IMR-90 (cell line): Measurements from ENCODE around the gene TRAPPC2L. TPM values are rescaled to one million over a fixed set of nuclear protein-coding genes. Genes with fewer than 3 reads are reported as not detected.

Source experiments
- ATAC-seq: fragments of 200-7000 bp; cut with Tn5 transposase; 2 replicates; pipeline ENCODE4 v1.9.1; 2020; ENCODE audit warnings: low read depth, mild to moderate bottlenecking, moderate library complexity
- BruUV-seq: library from RNA; stranded (reverse); fragments of 400-500 nt; replicated peaks from 2 replicates; lab custom pipeline; 2021; lab: Mats Ljungman, UMichigan
- CTCF ChIA-PET: fragments of 300-600 bp; formaldehyde crosslinking; extraction: SDS; loops from one replicate; lab custom pipeline; 2021; ENCODE audit warnings: antibody characterized with exemption; lab: Yijun Ruan, JAX
- POLR2A ChIA-PET: fragments of 300-600 bp; sonication (Branson Sonifier 250); formaldehyde crosslinking; loops from one replicate; lab custom pipeline; 2022; ENCODE audit warnings: antibody characterized with exemption; ENCODE audit not compliant: unreplicated experiment; lab: Charles Lee
- DNase-seq: peaks from one replicate; pipeline ENCODE4 v3.0.0; 2013
- H2AFZ ChIP-seq: replicated peaks from 2 replicates; pipeline ENCODE3; 2013; ENCODE audit warnings: low read length, mild to moderate bottlenecking; ENCODE audit not compliant: poor library complexity
- H2AK5ac ChIP-seq: 2 replicates; pipeline ENCODE4 v1.6.1; 2013; ENCODE audit warnings: low read depth, low read length, inconsistent platforms
- H2AK9ac ChIP-seq: replicated peaks from 2 replicates; pipeline ENCODE3; 2013; ENCODE audit warnings: mild to moderate bottlenecking, low read depth, low read length, moderate library complexity; ENCODE audit not compliant: poor library complexity
- H2BK120ac ChIP-seq: 2 replicates; pipeline ENCODE4 v1.6.1; 2013; ENCODE audit warnings: low read depth, low read length, inconsistent platforms
- H2BK15ac ChIP-seq: 3 replicates; pipeline ENCODE4 v1.6.1; 2013; ENCODE audit warnings: low read depth, low read length, inconsistent platforms
- H2BK20ac ChIP-seq: 2 replicates; pipeline ENCODE4 v1.6.1; 2013; ENCODE audit warnings: low read depth, mild to moderate bottlenecking, inconsistent platforms, low read length, moderate library complexity
- H2BK5ac ChIP-seq: 2 replicates; pipeline ENCODE4 v1.6.1; 2013; ENCODE audit warnings: mild to moderate bottlenecking, low read depth, low read length, inconsistent platforms; ENCODE audit not compliant: poor library complexity, severe bottlenecking
- H3K14ac ChIP-seq: replicated peaks from 2 replicates; pipeline ENCODE4 v1.6.1; 2013; ENCODE audit warnings: low read depth, low read length, inconsistent platforms
- H3K18ac ChIP-seq: 2 replicates; pipeline ENCODE4 v1.6.1; 2013; ENCODE audit warnings: low read depth, low read length, control low read depth
- H3K23ac ChIP-seq: 2 replicates; pipeline ENCODE4 v1.6.1; 2013; ENCODE audit warnings: low read depth, low read length, inconsistent platforms
- H3K27ac ChIP-seq: 2 replicates; pipeline ENCODE4 v1.5.1; 2013; ENCODE audit warnings: mild to moderate bottlenecking, control low read depth, low read length; ENCODE audit not compliant: insufficient read depth
- H3K27me3 ChIP-seq: 2 replicates; pipeline ENCODE4 v1.6.1; 2013; ENCODE audit warnings: low read length; ENCODE audit not compliant: control insufficient read depth, insufficient read depth
- H3K36me3 ChIP-seq: 2 replicates; pipeline ENCODE4 v1.6.1; 2013; ENCODE audit warnings: low read length, mixed read lengths; ENCODE audit not compliant: control insufficient read depth, insufficient read depth
- H3K4ac ChIP-seq: 2 replicates; pipeline ENCODE4 v1.6.1; 2013; ENCODE audit warnings: low read depth, low read length, inconsistent platforms
- H3K4me1 ChIP-seq: 2 replicates; pipeline ENCODE4 v1.6.1; 2013; ENCODE audit warnings: low read length, mixed read lengths; ENCODE audit not compliant: control insufficient read depth, insufficient read depth
- H3K4me2 ChIP-seq: 2 replicates; pipeline ENCODE4 v1.6.1; 2013; ENCODE audit warnings: low read depth, mild to moderate bottlenecking, control low read depth, low read length, moderate library complexity
- H3K4me3 ChIP-seq: 2 replicates; pipeline ENCODE4 v1.5.1; 2013; ENCODE audit warnings: low read depth, mild to moderate bottlenecking, control low read depth, low read length, moderate library complexity; ENCODE audit not compliant: insufficient read depth
- H3K56ac ChIP-seq: 2 replicates; pipeline ENCODE4 v1.6.1; 2013; ENCODE audit warnings: low read length, inconsistent platforms; ENCODE audit not compliant: insufficient read depth; ENCODE audit errors: extremely low read depth
- H3K79me1 ChIP-seq, 2 experiments: 2 replicates each; pipeline ENCODE4 v1.6.1; 2013; ENCODE audit warnings: low read length in 2 of 2, inconsistent platforms in 1 of 2, low read depth in 1 of 2
- H3K9ac ChIP-seq: 2 replicates; pipeline ENCODE4 v1.6.1; 2013; ENCODE audit warnings: low read depth, low read length, control low read depth
- H3K9me1 ChIP-seq: 2 replicates; pipeline ENCODE4 v1.6.1; 2013; ENCODE audit warnings: low read length, inconsistent platforms; ENCODE audit not compliant: insufficient read depth
- H3K9me3 ChIP-seq: 2 replicates; pipeline ENCODE4 v1.6.1; 2013; ENCODE audit warnings: low read length; ENCODE audit not compliant: control insufficient read depth, insufficient read depth
- H4K20me1 ChIP-seq: 2 replicates; pipeline ENCODE4 v1.6.1; 2013; ENCODE audit warnings: low read length, inconsistent platforms; ENCODE audit not compliant: insufficient read depth
- H4K5ac ChIP-seq: 2 replicates; pipeline ENCODE4 v1.6.1; 2013; ENCODE audit warnings: mild to moderate bottlenecking, low read depth, low read length, control low read depth
- H4K8ac ChIP-seq, 2 experiments: 2 replicates each; pipeline ENCODE4 v1.6.1; 2013; ENCODE audit warnings: low read depth in 2 of 2, low read length in 2 of 2, control low read depth in 1 of 2, inconsistent platforms in 1 of 2
- H4K91ac ChIP-seq: 2 replicates; pipeline ENCODE4 v1.6.1; 2013; ENCODE audit warnings: low read depth, low read length, inconsistent platforms; ENCODE audit not compliant: insufficient read depth
- BHLHE40 ChIP-seq: fragments of 150-350 bp; IDR thresholded peaks from 2 replicates; pipeline ENCODE4 v1.6.1; 2016; ENCODE audit warnings: mild to moderate bottlenecking, low read depth, low read length
- MAZ ChIP-seq: IDR thresholded peaks from 2 replicates; pipeline ENCODE4 v1.6.1; 2012; ENCODE audit warnings: low read depth, mild to moderate bottlenecking, low read length, improper control_type of control experiment, moderate library complexity, borderline replicate concordance
- SMC3 ChIP-seq: fragments of 150-350 bp; IDR thresholded peaks from 2 replicates; pipeline ENCODE4 v1.6.1; 2016; ENCODE audit warnings: low read depth, mild to moderate bottlenecking, antibody characterized with exemption, low read length, moderate library complexity
- WGBS, 2 experiments: methylation state at CpG; one replicate each; pipeline versions ENCODE4 v1.1.5 to v1.1.7; 2013; ENCODE audit warnings: missing lambda C conversion rate in 2 of 2; ENCODE audit not compliant: insufficient read length in 1 of 2; ENCODE audit errors: extremely low coverage in 2 of 2; 5-methylcytosine and 5-hydroxymethylcytosine counted together
- dilution Hi-C: fragments of 300-500 bp; cut with HindIII; formaldehyde crosslinking; loops from one replicate; pipeline ENCODE4 v1.14.3; 2018; ENCODE audit warnings: low sequenced_read_pairs; ENCODE audit not compliant: unreplicated experiment
- in situ Hi-C: fragments of 300-500 bp; cut with MboI; formaldehyde crosslinking; loops from 3 replicates; pipeline ENCODE4 v1.14.3; 2019; ENCODE audit warnings: low sequenced_read_pairs, inconsistent platforms, mixed read lengths
- intact Hi-C: fragments of 100-400 bp; cut with micrococcal nuclease; formaldehyde crosslinking; loops from 2 replicates; pipeline ENCODE4 v1.10.0; 2022
- polyA plus RNA-seq, 3 experiments: library from polyadenylated mRNA; depleted of rRNA; stranded (reverse); fragments of >200 nt; gene quantifications; 2 replicates each; pipeline ENCODE4 v1.2.3, GENCODE V29; 2012; ENCODE audit warnings: low replicate concordance in 1 of 3
- total RNA-seq: library from RNA; depleted of rRNA; stranded (reverse); fragments of >200 nt; gene quantifications from 2 replicates; pipeline ENCODE4 v1.2.3, GENCODE V29; 2012

The TRAPPC2L gene
- total and polyA plus RNA-seq, 2 of the 4 experiments (the other 2 are of a cell fraction), result 102 to 109 TPM

- Histone ChIP-seq H3K4me2 (no peak overlapping the region), H3K36me3 (no peaks in the 10 kb centered on the region), H3K56ac (no peak overlapping the region), H2AFZ (no peak overlapping the region), H2BK20ac (no peak overlapping the region), H2AK5ac (no peak overlapping the region), H3K79me1 (no peaks in the 10 kb centered on the region), H4K5ac (no peak overlapping the region), H3K9ac (no peak overlapping the region), H4K20me1 (no peaks in the 10 kb centered on the region; the same call in 1 of the 2 replicates), H3K27me3 (peaks cover 14% of the 10 kb centered on the region; the same call in 1 of the 2 replicates), H3K4ac (no peak overlapping the region), H4K8ac (no peak overlapping the region), H4K91ac (no peak overlapping the region), H3K9me3 (no peaks in the 10 kb centered on the region), H3K18ac (no peak overlapping the region), H3K27ac (no peak overlapping the region), H3K9me1 (no peaks in the 10 kb centered on the region), H2BK120ac (no peak overlapping the region), H3K14ac (no peak overlapping the region), H3K4me1 (no peaks in the 10 kb centered on the region; the same call in 1 of the 2 replicates), H2BK5ac (no peak overlapping the region), H2AK9ac (peak overlapping the region; percentile 28), H2BK15ac (no peak overlapping the region), H3K4me3 (no peak overlapping the region), H3K23ac (no peak overlapping the region)
- BruUV-seq, result no TSS peak
- TF ChIP-seq MAZ, result no peak
- no peak for TF ChIP-seq SMC3
- no peak for TF ChIP-seq BHLHE40
- dilution Hi-C loops, result no loop called here
- intact Hi-C loops, result no loop called here
- DNase-seq (no peak), ATAC-seq (no peak)
- WGBS, 2 experiments, result 79% methylated on average over 9 of the region's 16 CpGs; no CpG with 5 or more reads in 1 of the 2 experiments
- CTCF ChIA-PET, result no interaction called here
- in situ Hi-C loops, result no loop called here
- POLR2A ChIA-PET, result no interaction called here
Observed at GRCh38 chr16:88906020-88906419, 49.1 kb downstream of the TRAPPC2L start.
